Trophoblast cell (in vitro differentiated cells and primary cell): ENCODE results near the gene CCDC27.

Source experiments
- DNase-seq, 2 donors: peaks; one replicate each; pipeline ENCODE4 v3.0.0-alpha.2; 2016
- H2AFZ ChIP-seq: 2 replicates; pipeline ENCODE4 v1.6.1; 2013; ENCODE audit warnings: low read length, moderate library complexity, mild to moderate bottlenecking; ENCODE audit not compliant: insufficient read depth, poor library complexity
- H2AK5ac ChIP-seq: 2 replicates; pipeline ENCODE4 v1.6.1; 2013; ENCODE audit warnings: mild to moderate bottlenecking, low read length
- H2BK120ac ChIP-seq: 2 replicates; pipeline ENCODE4 v1.6.1; 2013; ENCODE audit warnings: low read length, mild to moderate bottlenecking, moderate library complexity; ENCODE audit not compliant: insufficient read depth, poor library complexity
- H2BK12ac ChIP-seq: 2 replicates; pipeline ENCODE4 v1.6.1; 2013; ENCODE audit warnings: mild to moderate bottlenecking, low read length, moderate library complexity
- H2BK5ac ChIP-seq: 2 replicates; pipeline ENCODE4 v1.6.1; 2013; ENCODE audit warnings: low read length, low read depth, moderate library complexity, mild to moderate bottlenecking; ENCODE audit not compliant: poor library complexity
- H3K14ac ChIP-seq: 2 replicates; pipeline ENCODE4 v1.6.1; 2013; ENCODE audit warnings: mild to moderate bottlenecking, low read length
- H3K18ac ChIP-seq: 2 replicates; pipeline ENCODE4 v1.6.1; 2013; ENCODE audit warnings: mild to moderate bottlenecking, low read length
- H3K23ac ChIP-seq: 2 replicates; pipeline ENCODE4 v1.6.1; 2013; ENCODE audit warnings: low read length
- H3K27ac ChIP-seq: 2 replicates; pipeline ENCODE4 v1.5.1; 2013; ENCODE audit warnings: low read depth, mild to moderate bottlenecking, inconsistent platforms, low read length, moderate library complexity
- H3K27me3 ChIP-seq: 2 replicates; pipeline ENCODE4 v1.6.1; 2013; ENCODE audit warnings: inconsistent platforms, mild to moderate bottlenecking, low read length, moderate library complexity; ENCODE audit not compliant: insufficient read depth
- H3K36me3 ChIP-seq, 2 experiments: 1 replicate in 1 of 2; 2 replicates in 1 of 2; pipeline ENCODE4 v1.6.1; 2013; ENCODE audit warnings: low read length in 2 of 2, mild to moderate bottlenecking in 2 of 2, moderate library complexity in 1 of 2; ENCODE audit not compliant: insufficient read depth in 2 of 2, control insufficient read depth in 1 of 2
- H3K4ac ChIP-seq: 2 replicates; pipeline ENCODE4 v1.6.1; 2013; ENCODE audit warnings: low read depth, mild to moderate bottlenecking, low read length, moderate library complexity
- H3K4me1 ChIP-seq, 2 experiments: 1 replicate in 1 of 2; 2 replicates in 1 of 2; pipeline ENCODE4 v1.6.1; 2013; ENCODE audit warnings: low read length in 2 of 2, mild to moderate bottlenecking in 2 of 2, moderate library complexity in 1 of 2; ENCODE audit not compliant: insufficient read depth in 2 of 2, control insufficient read depth in 1 of 2
- H3K4me2 ChIP-seq: 2 replicates; pipeline ENCODE4 v1.6.1; 2013; ENCODE audit warnings: inconsistent platforms, mild to moderate bottlenecking, low read length, moderate library complexity
- H3K4me3 ChIP-seq: 2 replicates; pipeline ENCODE4 v1.5.1; 2013; ENCODE audit warnings: mild to moderate bottlenecking, low read depth, low read length, inconsistent platforms
- H3K79me1 ChIP-seq: one replicate; pipeline ENCODE4 v1.6.1; 2013; ENCODE audit warnings: low read length
- H3K79me2 ChIP-seq: 2 replicates; pipeline ENCODE4 v1.6.1; 2013; ENCODE audit warnings: low read length, mild to moderate bottlenecking; ENCODE audit not compliant: control insufficient read depth, insufficient read depth, poor library complexity
- H3K9ac ChIP-seq: 2 replicates; pipeline ENCODE4 v1.6.1; 2013; ENCODE audit warnings: mild to moderate bottlenecking, low read length
- H3K9me3 ChIP-seq: 2 replicates; pipeline ENCODE4 v1.6.1; 2013; ENCODE audit warnings: low read depth, mild to moderate bottlenecking, control low read depth, inconsistent platforms, low read length; ENCODE audit not compliant: insufficient read depth
- H4K12ac ChIP-seq: 2 replicates; pipeline ENCODE4 v1.6.1; 2013; ENCODE audit warnings: low read depth, mild to moderate bottlenecking, low read length, moderate library complexity
- H4K8ac ChIP-seq: 2 replicates; pipeline ENCODE4 v1.6.1; 2013; ENCODE audit warnings: low read depth, mild to moderate bottlenecking, low read length, moderate library complexity
- H4K91ac ChIP-seq: one replicate; pipeline ENCODE4 v1.6.1; 2013; ENCODE audit warnings: low read depth, mild to moderate bottlenecking, low read length, moderate library complexity
- WGBS: extraction: QIAGEN DNeasy Blood & Tissue Kit; methylation state at CpG from one replicate; pipeline ENCODE4 v1.1.7; 2013; ENCODE audit warnings: missing lambda C conversion rate; ENCODE audit not compliant: insufficient read length, insufficient coverage; ENCODE audit errors: extremely low coverage; 5-methylcytosine and 5-hydroxymethylcytosine counted together

Gene CCDC27

DNA sequence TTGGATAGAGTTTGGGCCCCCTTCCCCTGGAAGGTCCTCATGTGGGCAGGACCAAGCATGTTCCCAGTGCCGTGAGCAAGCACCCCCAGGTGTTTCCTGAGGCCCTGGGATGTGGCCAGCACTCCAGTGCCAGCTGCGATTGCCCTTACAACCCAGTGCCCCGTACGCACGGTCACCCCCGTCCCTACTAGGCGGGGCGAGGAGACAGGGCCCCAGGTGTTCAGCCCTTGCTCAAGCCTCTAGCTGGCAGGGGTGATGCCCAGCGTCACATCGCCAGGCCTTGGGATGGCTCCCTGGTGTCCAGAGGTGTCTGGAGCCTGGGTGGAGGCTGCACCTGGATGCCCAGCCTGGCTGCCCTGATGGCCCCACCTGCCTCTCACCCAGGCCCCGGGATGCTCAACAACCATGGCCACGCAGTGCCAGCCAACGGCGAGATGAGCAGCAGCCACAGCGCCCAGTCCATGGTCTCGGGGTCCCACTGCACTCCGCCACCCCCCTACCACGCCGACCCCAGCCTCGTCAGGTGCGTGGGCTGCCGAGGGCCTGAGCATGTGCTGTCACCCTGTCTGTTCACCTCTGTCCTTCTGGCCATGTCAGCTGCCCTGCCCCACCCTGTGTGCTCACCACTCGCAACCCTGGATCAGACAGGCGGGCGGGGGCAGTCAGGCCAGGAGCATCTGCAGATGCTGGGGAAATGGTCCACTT lies 21.6 kb upstream of the CCDC27 start:
- no peaks in the 10 kb centered on the region for H3K79me1 ChIP-seq
- no peak overlapping the region for H3K9ac ChIP-seq
- no peaks in the 10 kb centered on the region for H3K27me3 ChIP-seq
- H3K9me3 ChIP-seq, result no peaks in the 10 kb centered on the region
- H4K91ac ChIP-seq, result no peak overlapping the region
- no peak overlapping the region for H4K12ac ChIP-seq
- no peak overlapping the region for H2BK5ac ChIP-seq
- H2AK5ac ChIP-seq, result no peak overlapping the region
- no peak overlapping the region for H4K8ac ChIP-seq
- no peak overlapping the region for H3K18ac ChIP-seq
- WGBS, result no CpG with 5 or more reads among the region's 25 CpGs
- no peaks in the 10 kb centered on the region for H3K4me1 ChIP-seq
- H3K23ac ChIP-seq, result no peak overlapping the region
- no peak overlapping the region for H3K4me3 ChIP-seq
- no peak overlapping the region for H3K4me2 ChIP-seq
- no peak overlapping the region for H2BK12ac ChIP-seq
- DNase-seq, result no peak
- H2AFZ ChIP-seq, result no peak overlapping the region
- peaks cover 0 to 6% of the 10 kb centered on the region in 2 experiments for H3K36me3 ChIP-seq
- no peaks in the 10 kb centered on the region for H3K79me2 ChIP-seq
- no peak overlapping the region for H2BK120ac ChIP-seq
- no peak overlapping the region for H3K4ac ChIP-seq
- no peak overlapping the region for H3K27ac ChIP-seq
- no peak overlapping the region for H3K14ac ChIP-seq

DNA sequence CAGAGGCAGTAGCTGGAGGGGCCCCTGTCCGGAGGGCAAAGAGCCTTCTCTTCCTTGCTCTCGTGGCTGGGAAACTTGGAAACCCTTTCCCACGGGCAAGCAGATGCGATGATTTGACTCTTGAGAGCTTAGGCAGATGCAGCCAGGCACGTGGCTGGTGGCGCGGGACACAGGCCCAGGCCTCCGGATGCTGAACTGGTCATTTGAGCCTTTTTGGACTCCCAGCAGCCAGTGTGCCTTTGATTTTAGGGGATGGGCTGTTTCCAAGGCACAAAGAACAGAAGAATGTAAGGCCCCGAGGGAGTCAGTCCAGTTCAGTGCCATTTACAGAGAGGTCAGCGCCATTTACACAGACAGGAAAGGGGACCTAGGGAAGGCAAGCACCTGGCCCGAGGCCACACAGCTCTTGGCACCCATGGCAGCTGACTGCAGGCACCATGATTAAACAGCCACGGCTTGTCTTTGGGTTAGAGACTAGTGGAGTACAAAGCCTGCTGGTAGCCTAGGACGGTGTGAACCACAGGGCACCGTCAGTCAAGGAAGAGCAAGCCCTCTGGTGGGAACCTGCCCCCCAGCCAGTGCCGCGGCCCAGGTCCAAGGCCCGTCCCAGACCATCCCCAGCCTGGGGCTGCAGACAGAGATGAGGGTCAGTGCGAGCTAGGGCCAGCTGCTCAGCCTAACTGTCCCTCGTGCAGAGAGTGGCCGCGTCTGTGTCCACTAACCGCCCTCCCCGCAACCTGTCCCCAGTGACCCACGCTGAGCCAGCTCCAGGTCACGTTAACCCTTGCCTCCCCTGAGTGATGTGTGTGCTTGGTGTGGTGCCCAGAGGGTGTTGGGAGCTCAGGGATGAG lies 20.4 kb upstream of the CCDC27 start:
- no peak overlapping the region for H4K12ac ChIP-seq
- no CpG with 5 or more reads among the region's 25 CpGs for WGBS
- no peak overlapping the region for H2BK12ac ChIP-seq
- no peak overlapping the region for H4K8ac ChIP-seq
- H3K79me2 ChIP-seq, result no peaks in the 10 kb centered on the region
- H3K36me3 ChIP-seq, result peaks cover 7 to 12% of the 10 kb centered on the region in 2 experiments
- H3K23ac ChIP-seq, result no peak overlapping the region
- H3K4me2 ChIP-seq, result no peak overlapping the region
- no peak overlapping the region for H2BK120ac ChIP-seq
- no peaks in the 10 kb centered on the region for H3K27me3 ChIP-seq
- no peak overlapping the region for H2BK5ac ChIP-seq
- H3K4me1 ChIP-seq, result no peaks in the 10 kb centered on the region
- H3K27ac ChIP-seq, result no peak overlapping the region
- H3K9ac ChIP-seq, result no peak overlapping the region
- no peak overlapping the region for H2AK5ac ChIP-seq
- H4K91ac ChIP-seq, result no peak overlapping the region
- no peak overlapping the region for H3K4ac ChIP-seq
- H3K79me1 ChIP-seq, result no peaks in the 10 kb centered on the region
- H2AFZ ChIP-seq, result no peak overlapping the region
- H3K14ac ChIP-seq, result no peak overlapping the region
- no peak overlapping the region for H3K4me3 ChIP-seq
- DNase-seq, result no peak
- H3K18ac ChIP-seq, result no peak overlapping the region
- H3K9me3 ChIP-seq, result no peaks in the 10 kb centered on the region

DNA sequence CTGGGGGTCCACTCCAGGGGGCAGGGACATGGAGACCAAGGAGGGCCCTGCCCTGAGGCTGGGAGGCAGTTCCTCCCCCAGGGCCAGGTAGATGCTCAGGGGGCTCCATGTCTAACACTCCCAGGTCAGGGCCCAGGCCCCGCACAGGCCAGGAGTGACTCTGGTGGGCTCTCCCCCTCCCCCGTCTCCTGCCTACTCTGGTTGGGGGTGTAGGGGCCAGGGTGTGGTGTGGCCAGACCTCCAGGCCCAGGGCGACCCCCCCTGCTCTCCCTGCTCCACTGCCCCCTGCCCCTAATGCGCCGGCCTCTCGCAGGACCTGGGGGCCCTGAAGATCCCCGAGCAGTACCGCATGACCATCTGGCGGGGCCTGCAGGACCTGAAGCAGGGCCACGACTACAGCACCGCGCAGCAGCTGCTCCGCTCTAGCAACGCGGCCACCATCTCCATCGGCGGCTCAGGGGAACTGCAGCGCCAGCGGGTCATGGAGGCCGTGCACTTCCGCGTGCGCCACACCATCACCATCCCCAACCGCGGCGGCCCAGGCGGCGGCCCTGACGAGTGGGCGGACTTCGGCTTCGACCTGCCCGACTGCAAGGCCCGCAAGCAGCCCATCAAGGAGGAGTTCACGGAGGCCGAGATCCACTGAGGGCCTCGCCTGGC lies 19.7 kb upstream of the CCDC27 start:
- Histone ChIP-seq H4K8ac (no peak overlapping the region), H4K12ac (no peak overlapping the region), H3K27ac (no peak overlapping the region), H3K36me3 (peaks cover 11 to 14% of the 10 kb centered on the region in 2 experiments), H2AFZ (no peak overlapping the region), H3K4ac (no peak overlapping the region), H4K91ac (no peak overlapping the region), H3K14ac (no peak overlapping the region), H3K79me2 (no peaks in the 10 kb centered on the region), H2BK12ac (no peak overlapping the region), H3K4me2 (peak overlapping the region; percentile 5), H3K79me1 (no peaks in the 10 kb centered on the region), H2BK120ac (no peak overlapping the region), H3K23ac (no peak overlapping the region), H3K9me3 (no peaks in the 10 kb centered on the region), H2AK5ac (no peak overlapping the region), H2BK5ac (no peak overlapping the region), H3K4me1 (no peaks in the 10 kb centered on the region), H3K4me3 (no peak overlapping the region), H3K18ac (no peak overlapping the region), H3K27me3 (no peaks in the 10 kb centered on the region), H3K9ac (no peak overlapping the region)
- no peak for DNase-seq
- WGBS, result no CpG with 5 or more reads among the region's 37 CpGs

- WGBS, result no CpG with 5 or more reads among the region's 29 CpGs
- H3K4me3 ChIP-seq, result no peak overlapping the region
- H2BK120ac ChIP-seq, result no peak overlapping the region
- peak overlapping the region; percentile 5 for H3K4me2 ChIP-seq
- peaks cover 17 to 18% of the 10 kb centered on the region in 2 experiments for H3K36me3 ChIP-seq
- peak overlapping the region; percentile 41 for H3K9ac ChIP-seq
- H4K12ac ChIP-seq, result no peak overlapping the region
- H2BK5ac ChIP-seq, result no peak overlapping the region
- H3K18ac ChIP-seq, result no peak overlapping the region
- H4K8ac ChIP-seq, result no peak overlapping the region
- H3K4ac ChIP-seq, result no peak overlapping the region
- DNase-seq, result no peak
- H2AK5ac ChIP-seq, result no peak overlapping the region
- H3K14ac ChIP-seq, result no peak overlapping the region
- H2AFZ ChIP-seq, result no peak overlapping the region
- no peak overlapping the region for H2BK12ac ChIP-seq
- H3K4me1 ChIP-seq, result no peaks in the 10 kb centered on the region
- no peaks in the 10 kb centered on the region for H3K9me3 ChIP-seq
- H3K23ac ChIP-seq, result no peak overlapping the region
- H3K27me3 ChIP-seq, result no peaks in the 10 kb centered on the region
- no peak overlapping the region for H3K27ac ChIP-seq
- H3K79me1 ChIP-seq, result no peaks in the 10 kb centered on the region
- no peaks in the 10 kb centered on the region for H3K79me2 ChIP-seq
- H4K91ac ChIP-seq, result no peak overlapping the region
These were observed 19.0 kb upstream of the CCDC27 start for GRCh38 chr1:3733094-3733882.
